ACC112 (cell line): ENCODE measurements around the gene GCGR.

Experiments
- H2AFZ ChIP-seq: fragments of 200-600 bp; sonication (generic); one replicate; pipeline ENCODE4 v1.6.0; 2017; ENCODE audit warnings: antibody characterized with exemption, low read length; ENCODE audit not compliant: unreplicated experiment
- H3K27ac ChIP-seq: fragments of 200-600 bp; sonication (generic); 2 replicates; pipeline ENCODE4 v1.5.1; 2014; ENCODE audit warnings: low read depth, mild to moderate bottlenecking, antibody characterized with exemption, low read length, moderate library complexity
- H3K27me3 ChIP-seq: fragments of 200-600 bp; sonication (generic); 2 replicates; pipeline ENCODE4 v1.6.1; 2014; ENCODE audit warnings: mild to moderate bottlenecking, antibody characterized with exemption, low read length, moderate library complexity, mixed read lengths; ENCODE audit not compliant: insufficient read depth
- H3K36me3 ChIP-seq: fragments of 200-600 bp; sonication (generic); 2 replicates; pipeline ENCODE4 v1.6.1; 2016; ENCODE audit warnings: mild to moderate bottlenecking, antibody characterized with exemption, low read length, moderate library complexity, mixed read lengths; ENCODE audit not compliant: insufficient read depth
- H3K4me1 ChIP-seq: fragments of 200-600 bp; sonication (generic); one replicate; pipeline ENCODE4 v1.6.1; 2016; ENCODE audit warnings: low read length, mixed read lengths; ENCODE audit not compliant: insufficient read depth, unreplicated experiment, control insufficient read depth
- H3K4me3 ChIP-seq: fragments of 200-600 bp; sonication (generic); 2 replicates; pipeline ENCODE4 v1.5.1; 2014; ENCODE audit warnings: mild to moderate bottlenecking, low read depth, low read length
- H3K79me2 ChIP-seq: fragments of 200-600 bp; sonication (generic); one replicate; pipeline ENCODE4 v1.6.0; 2016; ENCODE audit warnings: low read length; ENCODE audit not compliant: control insufficient read depth, unreplicated experiment, insufficient read depth

The GCGR gene

GRCh38 chr17:81806461-81807209, 2.7 kb downstream of the GCGR start:
- H3K36me3 ChIP-seq = no peaks in the 10 kb centered on the region
- no peak overlapping the region for H2AFZ ChIP-seq
- H3K4me3 ChIP-seq = no peak overlapping the region
- H3K27me3 ChIP-seq = peaks cover 79% of the 10 kb centered on the region
- H3K79me2 ChIP-seq = no peaks in the 10 kb centered on the region
- H3K4me1 ChIP-seq = no peaks in the 10 kb centered on the region
- H3K27ac ChIP-seq = no peak overlapping the region

- no peaks in the 10 kb centered on the region for H3K4me1 ChIP-seq
- H2AFZ ChIP-seq = no peak overlapping the region
- no peak overlapping the region for H3K4me3 ChIP-seq
- no peaks in the 10 kb centered on the region for H3K79me2 ChIP-seq
- no peaks in the 10 kb centered on the region for H3K36me3 ChIP-seq
- H3K27me3 ChIP-seq = peaks cover 73% of the 10 kb centered on the region
- no peak overlapping the region for H3K27ac ChIP-seq
These were observed 3.3 kb downstream of the GCGR start for GRCh38 chr17:81807210-81807719.

GRCh38 chr17:81807839-81808238, 3.9 kb downstream of the GCGR start:
- H3K36me3 ChIP-seq = no peaks in the 10 kb centered on the region
- H2AFZ ChIP-seq = no peak overlapping the region
- H3K27me3 ChIP-seq = peaks cover 67% of the 10 kb centered on the region
- no peaks in the 10 kb centered on the region for H3K4me1 ChIP-seq
- H3K79me2 ChIP-seq = no peaks in the 10 kb centered on the region
- no peak overlapping the region for H3K4me3 ChIP-seq
- H3K27ac ChIP-seq = no peak overlapping the region

- Histone ChIP-seq H3K4me1 (no peaks in the 10 kb centered on the region), H3K79me2 (no peaks in the 10 kb centered on the region), H2AFZ (no peak overlapping the region), H3K27me3 (peaks cover 56% of the 10 kb centered on the region), H3K27ac (no peak overlapping the region), H3K4me3 (no peak overlapping the region), H3K36me3 (no peaks in the 10 kb centered on the region)
These were observed 5.0 kb downstream of the GCGR start for GRCh38 chr17:81808778-81809555.

GRCh38 chr17:81809556-81809998, 5.6 kb downstream of the GCGR start:
- H3K4me1 ChIP-seq = no peaks in the 10 kb centered on the region
- H3K4me3 ChIP-seq = no peak overlapping the region
- H3K36me3 ChIP-seq = no peaks in the 10 kb centered on the region
- no peak overlapping the region for H3K27ac ChIP-seq
- peaks cover 49% of the 10 kb centered on the region for H3K27me3 ChIP-seq
- H2AFZ ChIP-seq = no peak overlapping the region
- no peaks in the 10 kb centered on the region for H3K79me2 ChIP-seq

- Histone ChIP-seq H2AFZ (no peak overlapping the region), H3K4me3 (no peak overlapping the region), H3K79me2 (no peaks in the 10 kb centered on the region), H3K4me1 (no peaks in the 10 kb centered on the region), H3K27me3 (peaks cover 42% of the 10 kb centered on the region), H3K27ac (no peak overlapping the region), H3K36me3 (no peaks in the 10 kb centered on the region)
These were observed 6.5 kb downstream of the GCGR start for GRCh38 chr17:81810476-81810875.

GRCh38 chr17:81810892-81811704, 7.1 kb downstream of the GCGR start:
- no peaks in the 10 kb centered on the region for H3K79me2 ChIP-seq
- H3K36me3 ChIP-seq = no peaks in the 10 kb centered on the region
- H3K4me1 ChIP-seq = no peaks in the 10 kb centered on the region
- H3K4me3 ChIP-seq = no peak overlapping the region
- peaks cover 35% of the 10 kb centered on the region for H3K27me3 ChIP-seq
- H2AFZ ChIP-seq = no peak overlapping the region
- H3K27ac ChIP-seq = no peak overlapping the region

GRCh38 chr17:81811705-81812570, 8.0 kb downstream of the GCGR start:
- Histone ChIP-seq H3K4me1 (no peaks in the 10 kb centered on the region), H3K4me3 (no peak overlapping the region), H3K27ac (no peak overlapping the region), H2AFZ (no peak overlapping the region), H3K36me3 (no peaks in the 10 kb centered on the region), H3K27me3 (peaks cover 27% of the 10 kb centered on the region), H3K79me2 (no peaks in the 10 kb centered on the region)

- no peak overlapping the region for H2AFZ ChIP-seq
- H3K4me3 ChIP-seq = no peak overlapping the region
- no peaks in the 10 kb centered on the region for H3K79me2 ChIP-seq
- no peaks in the 10 kb centered on the region for H3K4me1 ChIP-seq
- no peaks in the 10 kb centered on the region for H3K36me3 ChIP-seq
- H3K27me3 ChIP-seq = peaks cover 19% of the 10 kb centered on the region
- H3K27ac ChIP-seq = no peak overlapping the region
These were observed 8.8 kb downstream of the GCGR start for GRCh38 chr17:81812571-81813370.
